ENCODE measurements around the gene MMP14.
A peak's percentile ranks its signal among the peaks of the same experiment; 100 is the strongest.

DNA sequence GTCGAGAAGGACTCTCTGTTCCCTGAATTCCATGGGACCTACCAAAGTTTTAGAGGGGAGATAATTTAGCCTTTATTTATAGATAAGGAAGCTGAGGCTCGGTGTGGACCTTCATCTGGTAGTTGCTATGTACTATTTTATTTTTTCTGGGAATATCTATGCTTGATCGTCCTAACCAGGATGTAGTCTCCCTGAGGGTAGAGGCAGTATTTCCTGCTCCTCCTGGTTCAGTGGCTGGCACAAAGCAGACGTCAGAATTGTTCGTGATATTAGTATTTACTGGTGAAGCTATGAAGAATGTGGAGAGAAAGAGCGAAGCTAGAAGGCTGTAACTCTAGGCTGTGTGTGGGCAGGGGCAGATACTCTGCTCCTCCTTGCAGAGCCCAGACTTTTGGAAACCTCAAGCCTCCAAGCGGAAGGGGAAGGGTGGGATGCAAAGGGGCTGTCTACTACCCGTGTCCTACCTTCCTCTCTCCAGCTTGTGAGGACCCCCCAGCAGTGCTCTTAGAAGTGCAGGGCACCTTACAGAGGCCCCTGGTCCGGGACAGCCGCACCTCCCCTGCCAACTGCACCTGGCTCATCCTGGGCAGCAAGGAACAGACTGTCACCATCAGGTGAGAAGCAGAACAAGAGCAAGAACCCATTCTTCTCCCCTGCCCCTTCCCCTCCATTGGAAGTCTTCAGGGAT lies 36.6 kb downstream of the MMP14 start:
- TF ChIP-seq, protein P1, sequence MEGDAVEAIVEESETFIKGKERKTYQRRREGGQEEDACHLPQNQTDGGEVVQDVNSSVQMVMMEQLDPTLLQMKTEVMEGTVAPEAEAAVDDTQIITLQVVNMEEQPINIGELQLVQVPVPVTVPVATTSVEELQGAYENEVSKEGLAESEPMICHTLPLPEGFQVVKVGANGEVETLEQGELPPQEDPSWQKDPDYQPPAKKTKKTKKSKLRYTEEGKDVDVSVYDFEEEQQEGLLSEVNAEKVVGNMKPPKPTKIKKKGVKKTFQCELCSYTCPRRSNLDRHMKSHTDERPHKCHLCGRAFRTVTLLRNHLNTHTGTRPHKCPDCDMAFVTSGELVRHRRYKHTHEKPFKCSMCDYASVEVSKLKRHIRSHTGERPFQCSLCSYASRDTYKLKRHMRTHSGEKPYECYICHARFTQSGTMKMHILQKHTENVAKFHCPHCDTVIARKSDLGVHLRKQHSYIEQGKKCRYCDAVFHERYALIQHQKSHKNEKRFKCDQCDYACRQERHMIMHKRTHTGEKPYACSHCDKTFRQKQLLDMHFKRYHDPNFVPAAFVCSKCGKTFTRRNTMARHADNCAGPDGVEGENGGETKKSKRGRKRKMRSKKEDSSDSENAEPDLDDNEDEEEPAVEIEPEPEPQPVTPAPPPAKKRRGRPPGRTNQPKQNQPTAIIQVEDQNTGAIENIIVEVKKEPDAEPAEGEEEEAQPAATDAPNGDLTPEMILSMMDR (IDR thresholded peaks at IDR 0.05) = peak in 2 of 6 experiments; percentile 13 to 20
- no peak for TF ChIP-seq POLR2A (IDR thresholded peaks at IDR 0.05)

All from adrenal gland (tissue), 5 donors.